NOMO-1 treated with DMSO at 0.1 percent for 48 hours (cell line): ENCODE data around the gene CCDC102A.

Experiments used
- DNase-seq: peaks from one replicate; lab custom pipeline; 2025; ENCODE audit not compliant: unreplicated experiment; lab: John Stamatoyannopoulos, UW

CCDC102A gene

DNA sequence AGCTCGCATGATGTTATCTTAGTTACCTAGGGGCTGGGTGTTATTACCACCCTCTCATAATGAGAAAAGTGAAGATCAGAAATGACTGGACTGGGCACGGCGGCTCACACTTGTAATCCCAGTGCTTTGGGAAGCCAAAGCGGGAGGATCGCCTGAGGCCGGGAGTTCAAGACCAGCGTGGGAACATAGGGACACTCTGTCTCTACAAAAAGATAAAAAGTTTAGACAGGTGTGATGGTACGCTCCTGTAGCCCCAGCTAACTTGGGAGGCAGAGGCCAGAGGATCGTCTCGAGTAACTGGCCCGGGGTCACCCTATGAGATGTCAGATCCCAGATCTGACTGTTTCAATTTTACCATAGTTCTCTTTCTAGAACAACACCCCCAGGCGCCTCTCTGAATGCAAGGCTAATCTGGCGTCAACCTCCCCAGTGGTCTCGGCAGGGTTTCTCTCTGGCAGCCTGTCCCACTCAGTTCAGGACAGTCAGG, 1.9 kb upstream of the CCDC102A start:
- no peak for DNase-seq

DNA sequence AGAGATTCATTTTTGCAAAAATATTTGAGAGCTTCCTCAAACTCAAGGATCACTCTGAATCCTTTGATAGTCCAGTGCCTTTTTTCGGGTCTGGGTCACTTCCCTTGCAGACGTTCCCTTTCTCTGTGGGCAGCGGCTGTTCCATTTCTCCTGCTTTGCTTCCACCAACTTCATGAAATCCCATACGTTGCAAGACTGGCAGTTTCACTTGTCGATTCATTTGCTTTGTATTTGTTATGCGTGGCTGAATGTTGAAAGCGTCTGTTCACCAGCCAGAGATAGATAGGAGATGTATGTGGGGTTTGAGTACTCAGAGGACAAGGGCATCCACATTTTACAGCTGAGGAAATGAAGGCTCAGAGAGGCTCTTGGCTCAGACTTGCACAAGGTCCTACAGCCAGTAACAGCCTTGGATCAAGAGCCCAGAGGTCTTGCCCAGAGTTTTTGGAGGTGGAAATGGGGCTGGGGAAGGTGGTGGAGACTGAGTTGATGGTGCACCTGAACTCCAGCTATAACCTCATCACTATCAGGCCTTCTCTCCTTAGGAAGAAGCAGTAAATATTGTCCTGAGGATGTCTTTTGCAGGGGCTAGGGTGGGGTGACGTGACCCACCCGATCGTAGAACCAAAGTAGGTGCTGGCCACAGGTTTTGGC, 1.3 kb upstream of the CCDC102A start:
- DNase-seq, result peak; percentile 20

DNA sequence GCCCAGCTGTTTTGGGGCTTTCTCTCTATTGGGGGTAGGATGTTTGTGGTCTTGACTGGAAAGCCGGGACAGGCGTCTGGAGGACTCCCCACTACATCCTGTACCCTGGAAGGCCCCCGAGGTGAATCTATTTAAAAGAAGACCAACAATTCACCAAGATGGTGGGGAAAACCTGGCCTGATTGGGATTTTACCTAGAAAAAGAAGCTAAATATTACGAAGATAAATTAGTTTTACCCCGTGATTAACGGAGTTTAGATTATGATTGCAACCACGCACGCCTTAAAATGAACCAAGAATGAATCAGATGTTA, 779 bp upstream of the CCDC102A start:
- DNase-seq, result no peak

DNA sequence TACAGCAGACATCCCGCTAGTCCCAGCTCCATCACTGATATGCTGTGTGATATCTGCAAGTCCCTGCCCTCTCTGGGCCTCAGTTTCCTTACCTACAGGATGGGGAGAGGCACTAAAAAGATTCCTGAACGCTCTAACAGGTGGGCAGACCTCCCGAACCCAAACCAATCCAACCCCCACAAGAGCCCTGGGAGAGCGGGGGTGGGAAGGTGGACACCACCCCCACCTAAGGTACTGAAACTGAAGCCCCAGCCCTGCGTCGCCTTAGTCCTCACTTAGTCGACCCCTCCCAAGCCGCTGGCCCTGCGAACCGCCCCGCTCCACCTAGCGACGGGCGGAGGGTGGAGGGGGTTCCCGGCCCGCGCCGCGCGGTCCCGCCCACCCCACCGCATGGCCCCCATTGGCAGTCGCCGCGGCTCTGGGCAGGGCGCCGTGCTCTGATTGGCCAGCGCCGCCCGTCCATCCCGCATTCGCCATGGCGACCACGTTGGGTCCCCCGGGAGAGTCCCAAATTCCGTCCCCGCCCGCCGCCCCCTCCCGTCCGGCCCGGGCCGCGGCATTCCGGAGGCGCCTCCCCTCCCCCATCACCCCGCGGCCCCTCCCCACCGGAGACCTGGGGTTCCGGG, 578 bp downstream of the CCDC102A start:
- DNase-seq, result peak; percentile 61

DNA sequence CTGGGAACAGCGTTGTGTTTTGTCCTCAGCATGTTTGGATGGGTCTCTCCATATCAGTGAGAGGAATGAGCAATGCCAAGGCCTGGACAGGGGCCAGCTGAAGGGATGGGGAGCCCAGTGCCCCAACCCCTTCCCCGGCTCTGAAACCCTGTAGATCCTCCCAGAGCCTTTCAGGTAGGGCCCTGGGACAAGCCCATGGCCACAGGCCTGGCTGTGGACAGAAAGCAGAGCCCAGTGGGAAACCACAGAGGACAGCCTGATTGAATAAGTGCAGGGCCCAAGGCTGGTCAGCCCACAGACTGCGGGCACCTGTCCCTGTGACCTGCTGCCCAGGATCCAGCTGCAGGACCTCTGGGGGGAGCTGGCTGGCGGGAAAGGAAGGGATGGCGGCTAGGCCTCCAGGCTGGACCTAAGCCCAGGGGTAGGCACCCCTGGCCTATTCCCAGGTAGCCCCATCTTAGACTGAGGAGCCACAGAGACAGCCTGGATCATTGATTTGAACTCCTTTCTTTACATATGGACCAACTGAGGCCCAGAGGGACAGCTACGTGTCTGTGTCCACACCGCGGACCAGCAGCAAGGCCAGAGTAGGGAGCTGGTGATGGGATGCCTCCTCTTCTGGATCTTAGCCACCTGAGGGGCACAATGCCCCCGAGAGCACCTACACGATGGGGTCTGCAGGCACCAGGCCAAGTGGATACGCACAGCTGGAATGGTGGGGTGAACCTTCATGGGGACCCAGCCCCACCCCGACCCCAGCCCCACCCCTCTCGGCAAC, 1.3 kb downstream of the CCDC102A start:
- DNase-seq, result no peak

DNA sequence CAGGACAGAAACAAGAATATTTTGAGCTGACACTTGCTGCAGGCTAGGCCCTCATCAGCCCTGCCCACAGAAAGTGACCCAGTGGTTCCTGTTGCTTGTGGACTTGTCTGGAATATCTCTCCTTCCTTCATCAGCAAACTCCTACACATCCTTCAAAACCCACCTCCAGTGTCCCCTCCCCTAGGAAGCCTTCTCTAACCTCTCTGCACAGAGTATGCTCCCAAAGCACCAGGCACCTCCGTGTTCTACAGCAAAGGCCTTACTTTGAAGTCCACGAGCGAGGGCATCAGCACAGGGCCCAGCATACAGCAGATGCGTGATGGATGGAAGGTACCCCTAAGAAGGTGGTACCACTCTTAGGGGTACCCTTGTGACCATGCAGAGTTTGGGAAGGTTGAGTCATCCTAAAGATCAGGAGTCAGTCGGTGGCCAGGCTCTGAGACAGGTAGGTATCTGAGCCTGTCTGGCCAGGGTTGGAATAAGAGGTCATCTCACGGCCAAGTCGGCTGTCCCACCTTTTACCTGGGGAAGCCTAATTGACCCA, 2.0 kb downstream of the CCDC102A start:
- no peak for DNase-seq

DNA sequence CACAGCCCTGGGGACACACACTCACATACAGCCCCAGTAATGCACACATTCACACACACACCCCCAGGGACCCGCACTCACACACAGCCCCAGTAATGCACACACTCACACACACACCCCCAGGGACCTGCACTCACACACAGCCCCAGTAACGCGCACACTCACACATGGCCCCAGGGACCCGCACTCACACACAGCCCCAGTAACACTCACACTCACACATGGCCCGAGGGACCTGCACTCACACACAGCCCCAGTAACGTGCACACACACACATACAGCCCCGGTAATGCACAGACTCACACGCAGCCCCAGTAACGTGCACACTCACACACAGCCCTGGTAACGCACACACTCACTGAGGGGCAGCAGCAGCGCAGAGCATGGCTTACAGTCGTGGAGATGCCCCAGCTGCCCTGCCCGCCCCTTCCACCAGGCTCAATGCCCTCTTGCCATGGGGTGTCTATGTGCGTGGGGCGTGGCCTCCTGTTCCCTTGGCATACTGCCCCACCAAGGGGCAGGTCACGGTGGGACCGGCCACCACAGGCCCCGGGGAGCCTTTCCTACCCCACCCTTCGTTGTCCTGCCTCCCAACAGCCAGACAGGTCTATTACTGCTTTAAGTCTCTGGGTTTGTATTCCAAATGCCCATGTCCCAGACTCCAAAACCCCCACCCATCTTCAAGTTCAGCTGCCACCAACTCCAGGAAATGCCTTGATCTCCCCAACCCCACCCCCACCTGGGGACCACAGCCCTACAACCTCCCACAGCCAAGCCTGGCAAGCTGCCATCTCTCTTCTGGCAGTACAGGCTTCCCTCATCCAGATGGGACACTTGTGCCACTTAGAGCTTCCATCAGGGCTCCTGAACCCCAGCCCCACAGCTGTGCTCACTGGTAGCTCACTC, 2.7 kb downstream of the CCDC102A start:
- no peak for DNase-seq

DNA sequence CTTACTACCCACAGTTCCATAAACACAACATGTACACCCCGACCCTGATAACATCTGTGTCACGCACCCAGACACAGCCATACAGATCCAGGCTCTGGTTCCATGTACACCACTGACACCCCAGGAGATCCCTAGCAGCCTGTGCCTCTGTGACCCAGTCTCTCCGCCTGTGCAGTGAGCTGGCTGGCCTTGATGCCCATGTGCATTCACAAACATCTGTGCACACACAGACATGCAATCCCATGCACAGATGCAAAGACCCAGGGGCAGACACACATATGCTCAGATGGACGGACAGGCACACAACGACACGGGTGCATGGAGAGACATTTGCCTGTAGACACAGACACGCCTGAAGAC, 4.1 kb downstream of the CCDC102A start:
- no peak for DNase-seq

DNA sequence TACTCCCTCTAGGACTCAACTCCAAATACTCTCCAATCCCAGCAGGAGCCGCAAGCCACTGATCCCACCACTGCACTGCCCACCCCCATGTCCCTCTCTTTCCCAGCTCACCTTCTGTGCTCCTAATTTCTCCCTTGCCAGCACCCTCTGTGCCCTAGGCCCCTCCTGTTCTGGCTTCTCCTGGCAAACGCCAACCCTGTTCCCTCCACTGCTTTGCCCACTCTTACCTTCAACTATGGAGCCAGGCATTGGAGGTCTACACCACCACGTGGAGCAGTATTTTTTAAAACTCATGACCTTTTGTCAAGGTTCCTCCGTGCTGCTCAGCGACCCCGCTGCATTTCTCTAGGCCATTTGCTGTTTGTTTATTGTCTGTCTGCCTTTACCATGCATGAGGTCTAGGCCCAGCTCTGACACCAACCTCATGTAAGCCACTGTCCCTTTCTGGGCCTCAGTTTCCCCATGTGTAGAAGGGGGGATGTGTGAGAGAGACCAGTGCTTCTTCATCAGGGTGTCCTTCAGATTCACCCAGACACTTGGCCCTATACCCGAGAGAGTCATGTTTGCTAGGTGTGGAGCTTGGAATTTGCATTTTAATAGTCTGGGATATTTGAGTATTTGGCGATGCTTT, 4.6 kb downstream of the CCDC102A start:
- no peak for DNase-seq

DNA sequence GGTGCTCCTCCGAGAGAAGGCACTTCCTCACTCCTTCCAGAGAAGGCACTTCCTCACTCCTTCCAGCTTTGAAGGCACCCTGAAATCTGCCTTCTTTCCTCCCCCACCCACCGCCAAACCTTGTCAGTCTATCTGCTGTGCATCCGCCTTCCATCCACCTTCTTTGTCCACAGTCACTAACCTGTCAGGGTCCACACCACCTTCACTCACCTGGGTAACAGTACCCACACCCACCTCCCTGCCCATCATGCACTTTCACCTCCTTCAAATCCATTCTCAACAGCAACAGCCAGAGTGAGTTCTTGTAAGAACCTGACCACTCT, 5.2 kb downstream of the CCDC102A start:
- DNase-seq, result no peak

DNA sequence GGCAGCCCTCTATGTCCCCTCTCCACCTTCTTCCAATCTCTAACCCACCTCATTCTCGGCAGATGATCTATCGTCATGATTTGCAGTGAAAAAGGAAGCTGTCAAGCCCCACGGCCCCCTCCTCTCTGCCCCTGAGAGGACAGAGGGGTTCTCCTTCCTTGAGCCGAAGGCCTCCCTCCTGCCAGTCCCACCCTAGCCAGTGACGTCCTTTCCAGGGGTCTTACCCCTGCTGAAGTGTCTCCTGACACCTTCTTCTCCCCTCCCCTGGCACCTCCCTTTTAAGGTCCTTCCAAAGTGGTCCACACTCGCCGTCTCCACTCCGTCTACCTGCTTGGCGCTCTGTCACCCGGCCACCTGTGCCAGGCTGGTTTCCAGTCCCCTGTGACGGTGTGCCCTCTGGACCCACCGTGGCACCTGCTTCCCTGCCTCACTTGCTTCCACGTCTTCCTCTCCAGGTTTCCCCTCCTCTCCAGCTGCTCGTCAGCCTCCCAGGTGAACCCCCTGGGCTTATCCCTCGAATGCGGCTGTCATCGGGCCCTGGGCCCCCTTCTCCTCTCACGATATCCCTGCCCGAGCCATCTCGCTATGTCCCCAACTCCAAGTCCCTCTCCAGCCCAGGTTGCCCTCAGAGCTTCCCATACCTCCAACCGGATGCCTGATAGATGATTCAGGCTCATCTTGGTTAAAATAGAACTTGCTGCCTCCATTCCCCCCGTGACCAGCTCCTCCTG, 5.7 kb downstream of the CCDC102A start:
- DNase-seq, result no peak

DNA sequence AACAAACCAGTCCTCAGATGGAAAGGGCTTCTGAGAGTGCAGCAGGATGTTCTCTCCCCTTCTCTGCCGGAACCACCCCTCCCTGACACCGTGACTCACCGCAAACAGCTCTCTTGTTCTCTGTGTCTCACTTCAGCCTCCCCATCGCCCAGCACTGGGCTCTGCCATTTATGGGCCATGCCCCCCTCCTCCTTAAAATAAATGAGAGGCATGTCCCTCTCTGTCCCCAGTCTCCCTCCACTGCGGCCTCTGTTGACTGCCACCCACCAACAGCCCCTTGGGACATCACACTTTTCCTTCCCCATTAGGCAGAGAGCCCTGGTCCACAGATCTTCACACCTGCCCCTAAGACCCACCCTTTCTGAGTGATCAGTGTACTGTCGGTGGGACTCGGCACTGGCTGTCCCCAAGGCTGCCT, 6.3 kb downstream of the CCDC102A start:
- peak; percentile 42 for DNase-seq

DNA sequence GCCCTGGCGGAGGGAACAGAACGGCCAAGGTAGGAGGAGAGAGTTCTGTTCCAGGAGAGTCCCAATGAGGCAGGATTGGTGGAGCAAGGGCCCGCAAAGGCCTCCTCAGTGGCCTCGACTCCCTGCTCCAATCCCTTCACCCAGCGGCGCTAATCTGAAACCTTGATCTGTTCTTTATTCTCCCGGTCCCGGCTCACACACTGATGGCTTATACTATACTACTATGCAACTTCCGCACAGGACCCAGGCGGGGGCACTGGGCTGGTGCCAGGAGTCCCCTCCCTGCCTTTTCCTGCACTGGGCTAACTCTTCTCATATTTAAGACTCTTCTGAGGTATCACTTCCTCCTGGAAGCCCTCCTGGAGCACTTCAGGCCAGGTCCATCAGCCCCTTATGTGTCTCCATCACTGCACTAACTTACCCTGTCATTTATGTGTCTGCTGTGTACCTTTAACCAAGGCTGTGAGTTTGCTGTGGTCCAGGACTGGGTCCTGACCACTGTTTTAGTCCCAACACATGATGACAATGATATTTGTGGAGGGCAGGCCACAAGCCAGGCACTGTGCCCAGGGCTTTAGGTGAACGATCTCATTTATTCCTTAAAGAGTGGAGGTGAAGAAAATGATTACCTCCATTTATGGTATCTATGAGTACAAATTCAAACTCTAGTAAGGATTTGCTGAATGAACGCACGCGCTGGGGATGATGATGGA, 6.8 kb downstream of the CCDC102A start:
- DNase-seq, result no peak

DNA sequence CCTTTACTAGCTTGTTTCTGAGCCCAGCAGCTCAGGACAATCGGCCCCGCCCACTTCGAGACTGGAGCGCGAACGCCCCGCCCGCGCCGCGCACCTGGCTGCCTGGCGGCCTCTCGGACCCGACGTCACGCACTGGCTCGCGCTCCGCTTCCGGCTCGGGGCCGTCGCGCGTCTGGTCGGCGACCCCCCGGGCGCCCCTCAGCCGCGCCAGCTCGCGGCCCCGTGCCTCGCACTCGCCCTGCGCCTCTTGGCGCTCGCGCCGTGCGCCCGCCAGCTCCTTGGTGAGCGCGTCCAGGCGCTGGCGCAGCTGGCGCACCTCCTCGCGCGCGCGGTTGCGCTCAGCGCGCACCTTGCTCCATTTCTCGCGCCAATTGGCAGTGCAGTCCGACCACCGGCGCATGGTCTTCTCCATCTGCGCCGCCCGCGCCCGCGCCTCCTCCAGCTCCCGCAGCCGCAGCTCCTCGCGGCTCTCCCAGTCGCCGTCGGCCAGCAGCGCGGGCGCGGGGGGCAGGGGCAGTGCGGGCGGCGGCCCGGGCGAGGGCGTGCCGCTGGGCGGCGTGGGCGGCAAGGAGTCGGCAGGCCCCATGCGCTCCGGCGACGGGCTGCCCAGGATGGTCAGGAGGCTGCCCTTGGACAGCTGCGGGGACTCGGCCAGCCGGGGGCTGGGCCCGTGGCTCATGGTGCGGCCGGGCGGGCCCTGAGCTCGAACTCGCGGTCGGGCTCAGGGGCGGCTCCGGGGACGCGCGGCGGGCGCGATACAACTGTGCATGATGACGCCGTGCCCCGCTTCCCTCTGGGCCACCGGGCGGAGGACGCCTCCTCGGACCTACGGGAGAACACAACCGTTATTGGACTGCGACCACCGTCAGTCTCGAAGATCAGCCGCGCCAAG, 7.6 kb downstream of the CCDC102A start:
- DNase-seq, result no peak

DNA sequence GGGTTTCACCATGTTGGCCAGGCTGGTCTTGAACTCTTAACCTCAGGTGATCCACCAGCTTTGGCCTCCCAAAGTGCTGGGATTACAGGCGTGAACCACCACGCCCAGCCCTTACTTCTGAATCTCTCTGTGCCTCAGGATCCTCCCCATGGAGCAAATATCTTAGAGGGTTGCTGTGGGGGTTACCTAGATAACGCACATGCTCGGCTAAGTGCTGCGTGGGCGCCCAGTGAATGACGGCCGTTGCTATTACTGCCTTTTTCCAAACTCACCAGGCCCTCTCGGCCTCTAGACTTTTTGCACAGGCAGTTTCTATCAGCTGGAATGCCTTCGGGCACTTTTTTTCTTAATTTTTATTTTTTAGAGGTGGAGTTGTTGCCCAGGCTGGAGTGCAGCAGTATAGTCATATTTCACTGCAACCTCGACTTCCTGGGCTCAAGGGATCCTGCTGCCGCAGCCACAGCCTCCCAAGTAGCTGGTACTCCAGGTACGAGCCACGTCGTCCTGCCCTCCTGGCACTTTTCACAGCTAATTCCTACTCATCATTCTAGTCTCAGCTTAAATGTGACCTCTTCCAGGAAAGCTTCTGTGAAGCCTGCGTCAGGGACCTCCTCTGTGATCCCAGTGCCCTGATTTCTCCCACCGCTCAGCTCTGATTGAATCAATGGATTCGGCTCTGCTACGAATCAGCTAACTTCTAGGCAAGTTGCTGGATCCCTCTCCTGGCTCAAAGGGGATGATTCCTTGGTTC, 8.6 kb downstream of the CCDC102A start:
- DNase-seq, result no peak

DNA sequence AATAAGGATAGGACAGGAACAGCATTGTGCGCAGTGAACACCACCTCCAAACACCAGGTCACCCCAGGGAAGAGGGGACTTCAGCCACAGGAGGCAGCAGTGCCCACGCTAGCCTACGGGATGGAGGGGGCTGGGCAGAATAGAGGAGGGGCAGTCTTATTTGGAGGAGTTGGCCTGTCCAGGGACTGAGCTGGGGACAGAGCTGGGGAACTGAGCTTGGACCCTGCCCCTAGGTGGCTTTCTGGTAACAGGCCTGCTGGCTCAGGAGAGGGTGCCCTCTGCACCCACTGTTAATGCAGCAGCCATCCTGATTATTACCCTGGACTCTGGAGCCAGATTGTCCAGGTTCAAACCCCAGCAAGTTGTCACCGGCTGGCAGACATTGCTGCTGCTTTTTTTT, 9.3 kb downstream of the CCDC102A start:
- no peak for DNase-seq

DNA sequence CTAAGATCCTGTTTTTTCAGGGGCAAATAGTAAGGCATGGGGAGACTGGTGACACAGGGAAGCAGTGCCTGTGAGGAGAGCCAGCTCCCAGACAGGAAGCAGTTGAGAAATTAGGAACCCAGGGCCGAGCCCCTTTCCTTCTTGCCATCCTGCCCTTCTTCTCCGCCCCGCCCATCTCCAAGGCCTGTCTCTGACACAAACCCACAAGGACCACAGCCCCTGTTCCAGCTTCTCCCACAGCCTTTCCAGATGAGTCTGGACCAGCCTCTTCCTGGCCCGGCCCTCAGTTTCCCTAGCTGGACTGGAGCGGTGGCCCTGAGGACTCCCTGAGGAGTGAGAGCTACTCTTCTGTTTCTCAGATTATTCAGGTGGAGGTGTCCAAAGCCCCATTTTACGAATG, 9.9 kb downstream of the CCDC102A start:
- no peak for DNase-seq

DNA sequence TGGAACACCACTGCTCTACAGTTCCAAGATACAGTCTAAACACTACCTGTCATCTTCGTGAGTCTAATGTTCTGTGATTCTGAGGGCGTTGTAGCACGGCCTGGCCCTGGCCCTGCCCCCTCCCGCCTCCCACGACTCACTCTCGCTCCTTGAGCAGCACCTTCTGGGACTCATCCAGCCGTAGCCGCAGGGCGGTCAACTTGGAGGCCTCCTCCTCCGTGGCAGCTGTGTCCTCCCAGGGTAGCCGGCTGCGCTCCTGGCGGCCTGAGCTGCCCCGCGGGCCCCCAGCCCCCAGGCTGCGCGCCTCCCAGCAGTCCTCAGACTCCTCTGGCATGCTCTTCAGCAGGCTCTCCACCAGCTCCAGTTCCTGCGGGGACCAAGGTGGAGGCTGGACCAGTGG, 10.6 kb downstream of the CCDC102A start:
- DNase-seq, result no peak
